ENCODE data around the gene JCAD. TPM values are rescaled to one million over a fixed set of nuclear protein-coding genes. Genes with fewer than 3 reads are reported as not detected.

JCAD gene
- total and polyA plus RNA-seq, 2 of the 8 experiments (the other 6 are each of a cell fraction or from before 2014, with no cell fraction given) = 0.56 to 5.2 TPM

DNA sequence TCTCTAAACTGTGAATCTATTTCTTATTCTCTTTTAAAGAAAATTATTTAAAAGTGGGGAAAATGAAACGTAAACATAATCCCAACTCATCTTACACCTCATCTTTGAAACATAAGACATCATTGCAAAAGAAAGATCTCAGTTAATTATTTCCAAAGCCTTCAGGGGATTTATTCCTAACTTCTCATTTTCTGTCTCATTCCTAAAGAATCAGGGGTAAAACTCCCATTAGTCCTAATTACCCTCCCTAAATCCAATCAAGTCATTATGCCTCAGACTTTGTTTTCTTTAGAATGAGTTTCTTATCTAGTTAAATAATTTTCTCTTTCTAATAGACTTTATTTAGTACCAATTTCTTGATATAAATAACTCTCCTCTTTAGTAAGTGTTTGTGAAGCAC lies 39.7 kb upstream of the JCAD start:
- TF ChIP-seq, protein P1, sequence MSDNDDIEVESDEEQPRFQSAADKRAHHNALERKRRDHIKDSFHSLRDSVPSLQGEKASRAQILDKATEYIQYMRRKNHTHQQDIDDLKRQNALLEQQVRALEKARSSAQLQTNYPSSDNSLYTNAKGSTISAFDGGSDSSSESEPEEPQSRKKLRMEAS (IDR thresholded peaks at IDR 0.05) = no peak
- H2BK5ac ChIP-seq (ENCODE audit: low read depth, low read length) = no peak overlapping the region
- WGBS, 2 experiments (ENCODE audit: extremely low coverage in 1 of 2, insufficient coverage in 1 of 2, insufficient read length in 1 of 2, insufficient replicate concordance in 2 of 2, low coverage in 1 of 2, low lambda C conversion rate in 2 of 2, missing lambda C conversion rate in 1 of 2) = 88% methylated on average over 1 of the region's 1 CpG; no CpG with 5 or more reads in 1 of the 2 experiments
- no peaks in the 10 kb centered on the region for H3K9me3 ChIP-seq (ENCODE audit: insufficient read depth in 2 of 2, low read depth in 1 of 2, low read length in 1 of 2)
- no peak for FAIRE-seq
- no peak overlapping the region for H3K23ac ChIP-seq (ENCODE audit: insufficient read length)
- H3K79me2 ChIP-seq (ENCODE audit: control insufficient read depth in 1 of 2, insufficient read depth in 2 of 2, low read length in 2 of 2) = no peaks in the 10 kb centered on the region
- no peak overlapping the region for H2BK120ac ChIP-seq (replicated peaks; ENCODE audit: low read depth, low read length)
- H3K14ac ChIP-seq (ENCODE audit: insufficient read length) = no peak overlapping the region
- H2BK20ac ChIP-seq (ENCODE audit: low read length) = no peak overlapping the region
- H3K56ac ChIP-seq (replicated peaks; ENCODE audit: insufficient read length, low read depth, low read length) = no peak overlapping the region
- no peak overlapping the region for H3K4ac ChIP-seq (replicated peaks; ENCODE audit: insufficient read length, low read depth, low read length)
- H4K20me1 ChIP-seq (replicated peaks in 1 of 2; ENCODE audit: control insufficient read depth in 1 of 2, insufficient read depth in 2 of 2, low read length in 2 of 2) = no peaks in the 10 kb centered on the region
- no peak overlapping the region for H2AFZ ChIP-seq (ENCODE audit: low read length)
- H3K4me2 ChIP-seq (ENCODE audit: insufficient read depth in 1 of 2, low read depth in 2 of 2, low read length in 2 of 2) = no peak overlapping the region
- CTCF ChIA-PET (ENCODE audit: partially characterized antibody) = interaction anchor here (0.6 kb wide), 1 partner anchor 432 kb away, joined by 3 read pairs; no protein-coding TSS in a partner anchor
- H4K91ac ChIP-seq (replicated peaks; ENCODE audit: insufficient read length, low read length) = no peak overlapping the region
- POLR2A ChIA-PET (ENCODE audit: partially characterized antibody) = no interaction called here
- no peak overlapping the region for H4K8ac ChIP-seq (ENCODE audit: extremely low read depth, insufficient read depth, low read length)
- H3K9ac ChIP-seq (replicated peaks in 1 of 4; ENCODE audit: extremely low read depth in 1 of 4, low read depth in 3 of 4, low read length in 3 of 4) = no peak overlapping the region
- H3K36me3 ChIP-seq (ENCODE audit: control insufficient read depth in 2 of 4, insufficient read depth in 4 of 4, low read length in 3 of 4) = no peaks in the 10 kb centered on the region
- no peak overlapping the region for H2BK15ac ChIP-seq (ENCODE audit: low read length)
- H4K5ac ChIP-seq (ENCODE audit: insufficient read length, low read depth, low read length) = no peak overlapping the region
- H3K27me3 ChIP-seq (replicated peaks in 1 of 4; ENCODE audit: control insufficient read depth in 3 of 4, extremely low read depth in 1 of 4, insufficient read depth in 3 of 4, low read length in 3 of 4) = no peaks in the 10 kb centered on the region
- H3K27ac ChIP-seq (ENCODE audit: low read depth, low read length) = no peak overlapping the region
- no peak overlapping the region for H2BK12ac ChIP-seq (ENCODE audit: low read depth, low read length)
- no peaks in the 10 kb centered on the region for H3K79me1 ChIP-seq (ENCODE audit: low read depth, low read length)
- no peak overlapping the region for H3K18ac ChIP-seq (ENCODE audit: extremely low read depth, low read length)
- H3K4me3 ChIP-seq (ENCODE audit: extremely low read depth in 1 of 4, insufficient read depth in 2 of 4, low read depth in 3 of 4, low read length in 4 of 4) = no peak overlapping the region
- no peak for DNase-seq (ENCODE audit: low read depth in 1 of 2, low spot score in 2 of 2)
- no peaks in the 10 kb centered on the region; the same call in 1 of the 2 replicates for H3K23me2 ChIP-seq (ENCODE audit: low read depth, low read length)
- no peak overlapping the region for H2AK5ac ChIP-seq (ENCODE audit: low read depth, low read length)
- 0 out of 7 replicates have a peak, but pooled peaks cover 0 to 3% (median 0%) of the 10 kb centered on the region in 4 experiments for H3K4me1 ChIP-seq (replicated peaks in 1 of 4; ENCODE audit: control insufficient read depth in 3 of 4, insufficient read depth in 4 of 4, low read length in 3 of 4)
